SU-DHL-6 (cell line): ENCODE data around the gene LHX3.

Source experiments
- H2AFZ ChIP-seq: fragments of 200-600 bp; sonication (generic); 2 replicates; pipeline ENCODE4 v1.6.1; 2014; ENCODE audit warnings: low read depth, mild to moderate bottlenecking, moderate library complexity, mixed read lengths, antibody characterized with exemption, low read length; ENCODE audit not compliant: severe bottlenecking
- H3F3A ChIP-seq: fragments of 200-600 bp; shearing (Covaris generic); 2 replicates; pipeline ENCODE4 v1.6.0; 2016; ENCODE audit warnings: antibody characterized with exemption, mild to moderate bottlenecking; ENCODE audit not compliant: insufficient read depth
- H3K27ac ChIP-seq: fragments of 200-600 bp; sonication (generic); 2 replicates; pipeline ENCODE4 v1.5.1; 2016; ENCODE audit warnings: low read depth, mild to moderate bottlenecking, low read length, moderate library complexity, mixed read lengths
- H3K27me3 ChIP-seq: fragments of 200-600 bp; sonication (generic), shearing (Covaris generic); 2 replicates; pipeline ENCODE4 v1.6.0; 2014; ENCODE audit warnings: mild to moderate bottlenecking, low read length
- H3K36me3 ChIP-seq: fragments of 200-600 bp; sonication (generic); 2 replicates; pipeline ENCODE4 v1.6.1; 2014; ENCODE audit warnings: mild to moderate bottlenecking, low read length, mixed read lengths
- H3K4me2 ChIP-seq: fragments of 300-600, 200-600 bp; shearing (Covaris generic), sonication (generic); 2 replicates; pipeline ENCODE4 v1.6.0; 2014; ENCODE audit warnings: low read length, low read depth, mild to moderate bottlenecking; ENCODE audit not compliant: poor library complexity, severe bottlenecking
- H3K4me3 ChIP-seq: fragments of 200-600 bp; sonication (generic); 2 replicates; pipeline ENCODE4 v1.5.1; 2014; ENCODE audit warnings: antibody characterized with exemption, low read length, mild to moderate bottlenecking, mixed read lengths; ENCODE audit not compliant: insufficient read depth, poor library complexity, severe bottlenecking
- H3K79me2 ChIP-seq: fragments of 200-600 bp; sonication (generic); 2 replicates; pipeline ENCODE4 v1.6.1; 2014; ENCODE audit warnings: mild to moderate bottlenecking, low read length, moderate library complexity; ENCODE audit not compliant: insufficient read depth
- H3K9ac ChIP-seq: fragments of 200-600 bp; sonication (generic); 2 replicates; pipeline ENCODE4 v1.7.0; 2014; ENCODE audit warnings: mild to moderate bottlenecking, low read length
- H3K9me2 ChIP-seq: fragments of 200-600 bp; sonication (generic); replicated peaks from 2 replicates; pipeline ENCODE4 v1.6.1; 2014; ENCODE audit warnings: low read length; ENCODE audit not compliant: insufficient read depth
- H3K9me3 ChIP-seq: fragments of 200-600 bp; sonication (generic); 2 replicates; pipeline ENCODE4 v1.6.1; 2014; ENCODE audit warnings: low read length, mixed read lengths; ENCODE audit not compliant: insufficient read depth
- H4K20me1 ChIP-seq: fragments of 200-600 bp; sonication (generic); 2 replicates; pipeline ENCODE4 v1.6.1; 2014; ENCODE audit warnings: low read depth, mild to moderate bottlenecking, antibody characterized with exemption, low read length, moderate library complexity, mixed read lengths
- EZH2phosphoT487 ChIP-seq: fragments of 200-600 bp; sonication (generic), shearing (Covaris generic); conservative IDR thresholded peaks from 2 replicates; pipeline ENCODE4 v1.6.1; 2018; ENCODE audit warnings: mild to moderate bottlenecking, antibody characterized with exemption, low read length, moderate library complexity, mixed read lengths
- TF ChIP-seq, protein P1 (sequence below): fragments of 200-600 bp; sonication (generic); IDR thresholded peaks from one replicate; pipeline ENCODE4 v1.5.1; 2017; ENCODE audit warnings: antibody characterized with exemption, mild to moderate bottlenecking, low read length, moderate library complexity; ENCODE audit not compliant: insufficient read depth, poor library complexity, severe bottlenecking

LHX3 gene

DNA sequence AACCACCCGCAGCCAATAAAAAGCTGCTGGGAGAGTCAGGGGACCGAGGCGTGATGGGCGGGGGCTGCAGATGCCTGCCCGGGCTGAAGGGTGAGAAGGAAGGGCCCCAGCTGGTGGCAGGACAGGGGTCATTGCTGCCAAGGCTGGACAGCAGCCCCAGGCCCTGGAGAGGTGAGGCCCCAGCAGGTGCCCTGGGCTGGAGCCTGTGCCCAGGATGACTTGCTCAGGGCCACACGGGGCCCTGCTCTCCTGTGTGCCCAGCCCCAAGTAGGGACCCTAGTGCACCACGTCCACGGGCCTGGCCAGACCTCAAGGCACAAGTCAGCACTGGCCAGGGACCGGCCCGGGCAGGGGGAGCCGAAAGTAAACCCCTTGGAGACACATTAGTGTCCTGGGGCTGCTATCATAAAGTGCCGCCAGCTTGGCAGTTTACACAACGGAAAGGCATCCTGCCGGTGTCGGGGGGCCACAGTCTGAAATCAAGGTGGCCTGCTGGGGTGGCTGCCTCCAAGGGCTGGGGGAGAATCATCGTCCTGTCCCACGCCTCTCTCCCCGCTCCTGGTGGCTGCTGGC lies 22.0 kb downstream of the LHX3 start:
- no peaks in the 10 kb centered on the region for H3K79me2 ChIP-seq
- no peaks in the 10 kb centered on the region for H3K9me3 ChIP-seq
- H3K9me2 ChIP-seq: no peaks in the 10 kb centered on the region
- no peak overlapping the region for H2AFZ ChIP-seq
- no peak overlapping the region for H3K27ac ChIP-seq
- H3K27me3 ChIP-seq: no peaks in the 10 kb centered on the region
- H3K9ac ChIP-seq: no peak overlapping the region
- H3K36me3 ChIP-seq: no peaks in the 10 kb centered on the region
- no peaks in the 10 kb centered on the region for H4K20me1 ChIP-seq
- no peaks in the 10 kb centered on the region for H3F3A ChIP-seq
- TF ChIP-seq, protein P1, sequence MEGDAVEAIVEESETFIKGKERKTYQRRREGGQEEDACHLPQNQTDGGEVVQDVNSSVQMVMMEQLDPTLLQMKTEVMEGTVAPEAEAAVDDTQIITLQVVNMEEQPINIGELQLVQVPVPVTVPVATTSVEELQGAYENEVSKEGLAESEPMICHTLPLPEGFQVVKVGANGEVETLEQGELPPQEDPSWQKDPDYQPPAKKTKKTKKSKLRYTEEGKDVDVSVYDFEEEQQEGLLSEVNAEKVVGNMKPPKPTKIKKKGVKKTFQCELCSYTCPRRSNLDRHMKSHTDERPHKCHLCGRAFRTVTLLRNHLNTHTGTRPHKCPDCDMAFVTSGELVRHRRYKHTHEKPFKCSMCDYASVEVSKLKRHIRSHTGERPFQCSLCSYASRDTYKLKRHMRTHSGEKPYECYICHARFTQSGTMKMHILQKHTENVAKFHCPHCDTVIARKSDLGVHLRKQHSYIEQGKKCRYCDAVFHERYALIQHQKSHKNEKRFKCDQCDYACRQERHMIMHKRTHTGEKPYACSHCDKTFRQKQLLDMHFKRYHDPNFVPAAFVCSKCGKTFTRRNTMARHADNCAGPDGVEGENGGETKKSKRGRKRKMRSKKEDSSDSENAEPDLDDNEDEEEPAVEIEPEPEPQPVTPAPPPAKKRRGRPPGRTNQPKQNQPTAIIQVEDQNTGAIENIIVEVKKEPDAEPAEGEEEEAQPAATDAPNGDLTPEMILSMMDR: no peak
- no peak for TF ChIP-seq EZH2phosphoT487
- no peak overlapping the region for H3K4me2 ChIP-seq
- H3K4me3 ChIP-seq: no peak overlapping the region

DNA sequence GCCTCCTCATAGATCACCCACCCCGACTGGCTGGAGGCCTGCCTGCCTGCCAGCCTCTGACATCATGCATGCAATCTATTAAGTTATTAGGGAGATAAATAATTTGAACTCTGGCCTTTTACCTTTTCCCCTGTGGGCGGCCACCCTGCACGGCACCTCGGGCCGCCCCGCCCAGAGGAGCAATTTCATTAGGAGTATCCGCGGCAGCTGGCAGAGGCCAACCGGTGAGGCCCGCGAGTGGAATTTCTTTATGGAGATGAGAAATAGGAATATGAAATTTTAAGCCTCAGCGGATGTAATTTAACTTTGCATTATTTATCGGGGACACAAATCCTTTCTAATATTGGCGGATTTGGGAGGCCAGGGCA lies 22.5 kb downstream of the LHX3 start:
- Histone ChIP-seq H3K4me2 (no peak overlapping the region), H3F3A (no peaks in the 10 kb centered on the region), H3K9me3 (no peaks in the 10 kb centered on the region), H3K27me3 (no peaks in the 10 kb centered on the region), H2AFZ (no peak overlapping the region), H3K27ac (no peak overlapping the region), H3K36me3 (no peaks in the 10 kb centered on the region), H3K4me3 (no peak overlapping the region), H3K9ac (no peak overlapping the region), H3K79me2 (no peaks in the 10 kb centered on the region), H3K9me2 (no peaks in the 10 kb centered on the region), H4K20me1 (no peaks in the 10 kb centered on the region)
- TF ChIP-seq, protein P1: no peak
- TF ChIP-seq EZH2phosphoT487: no peak

DNA sequence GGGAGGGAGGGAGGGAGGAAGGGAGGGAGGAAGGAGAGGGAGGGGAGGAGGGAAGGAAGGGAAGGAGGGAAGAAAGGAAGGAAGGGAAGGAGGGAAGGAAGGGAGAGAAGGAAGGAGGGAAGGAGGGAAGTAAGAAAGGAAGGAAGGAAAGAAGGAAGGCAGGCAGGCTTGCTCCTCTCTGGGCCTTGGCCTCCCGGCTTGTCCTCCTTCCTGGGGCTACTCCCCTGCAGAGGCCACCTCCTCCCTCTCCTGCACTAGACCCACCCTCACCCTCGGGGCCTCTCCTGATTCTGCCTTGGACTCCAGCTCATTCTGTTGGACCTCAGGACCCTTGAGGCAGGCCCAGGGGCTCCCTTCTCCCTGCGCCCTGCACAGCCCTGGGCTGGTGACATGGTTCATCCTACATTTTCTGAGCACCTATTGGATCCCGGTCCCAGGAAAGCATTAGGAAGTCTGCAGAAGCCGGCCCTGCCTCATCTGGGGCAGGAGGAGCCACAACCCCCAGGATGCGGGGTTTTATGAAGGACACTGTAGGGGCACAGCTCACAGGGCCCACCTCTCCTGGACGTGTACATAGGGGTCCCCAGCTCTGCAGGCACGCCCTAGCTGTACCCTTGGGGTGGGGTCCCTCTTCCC lies 23.0 kb downstream of the LHX3 start:
- Histone ChIP-seq H4K20me1 (no peaks in the 10 kb centered on the region), H2AFZ (no peak overlapping the region), H3K27me3 (no peaks in the 10 kb centered on the region), H3K27ac (no peak overlapping the region), H3F3A (no peaks in the 10 kb centered on the region), H3K4me3 (no peak overlapping the region), H3K4me2 (no peak overlapping the region), H3K9me2 (no peaks in the 10 kb centered on the region), H3K79me2 (no peaks in the 10 kb centered on the region), H3K36me3 (no peaks in the 10 kb centered on the region), H3K9ac (no peak overlapping the region), H3K9me3 (no peaks in the 10 kb centered on the region)
- TF ChIP-seq, protein P1: no peak
- TF ChIP-seq EZH2phosphoT487: no peak
